CD8-positive, alpha-beta memory T cell (primary cell): Measurements from ENCODE around the gene ADGRG3. TPM values are rescaled to one million over a fixed set of nuclear protein-coding genes. Genes with fewer than 3 reads are reported as not detected.
"Not testable (repeated sequence)": the region's sequence is repeated elsewhere in the genome, so short reads cannot be mapped to it uniquely, and the experiment has no call there.

ENCODE experiments used
- CTCF ChIA-PET: fragments of 350-600 bp; sonication (Branson Sonifier 250); formaldehyde crosslinking; loops from one replicate; lab custom pipeline; 2021; ENCODE audit warnings: antibody characterized with exemption; lab: Charles Lee
- POLR2A ChIA-PET: fragments of 350-600 bp; sonication (Branson Sonifier 250); formaldehyde crosslinking; loops from one replicate; lab custom pipeline; 2021; ENCODE audit warnings: antibody characterized with exemption; lab: Charles Lee
- DNase-seq, 5 donors: peaks; one replicate each; pipeline versions ENCODE4 v3.0.0 to v3.0.0-alpha.2; 2020 to 2022; ENCODE audit warnings: mixed read lengths in 1 of 5
- H3K27ac ChIP-seq: one replicate; pipeline ENCODE4 v1.7.0; 2013; ENCODE audit warnings: low read depth, mild to moderate bottlenecking, low read length, moderate library complexity
- H3K27me3 ChIP-seq: 2 replicates; pipeline ENCODE4 v1.7.0; 2013; ENCODE audit warnings: low read length, mild to moderate bottlenecking; ENCODE audit not compliant: insufficient read depth, poor library complexity, severe bottlenecking
- H3K36me3 ChIP-seq: 2 replicates; pipeline ENCODE4 v1.7.0; 2013; ENCODE audit warnings: mild to moderate bottlenecking, low read length, moderate library complexity; ENCODE audit not compliant: insufficient read depth
- H3K4me1 ChIP-seq: 2 replicates; pipeline ENCODE4 v1.7.0; 2013; ENCODE audit warnings: mild to moderate bottlenecking, low read length, moderate library complexity; ENCODE audit not compliant: insufficient read depth
- H3K4me3 ChIP-seq: 2 replicates; pipeline ENCODE4 v1.7.0; 2013; ENCODE audit warnings: mild to moderate bottlenecking, low read length
- H3K9me3 ChIP-seq: 2 replicates; pipeline ENCODE4 v1.7.0; 2013; ENCODE audit warnings: mild to moderate bottlenecking, low read length
- H3K27ac Mint-ChIP-seq, 8 donors: one replicate each; pipeline ENCODE4 v1.8.0; 2020 to 2021; ENCODE audit warnings: mixed read lengths in 8 of 8, mild to moderate bottlenecking in 6 of 8, inconsistent platforms in 3 of 8, moderate library complexity in 3 of 8
- H3K27me3 Mint-ChIP-seq, 2 donors: one replicate each; pipeline ENCODE4 v1.8.0; 2020 to 2021; ENCODE audit warnings: mixed read lengths in 2 of 2, mild to moderate bottlenecking in 1 of 2, moderate library complexity in 1 of 2
- H3K36me3 Mint-ChIP-seq, 3 donors: one replicate each; pipeline ENCODE4 v1.8.0; 2020 to 2021; ENCODE audit warnings: mixed read lengths in 3 of 3, inconsistent platforms in 1 of 3, mild to moderate bottlenecking in 1 of 3
- H3K4me1 Mint-ChIP-seq, 3 donors: one replicate each; pipeline ENCODE4 v1.8.0; 2020 to 2021; ENCODE audit warnings: mixed read lengths in 3 of 3, inconsistent platforms in 1 of 3, mild to moderate bottlenecking in 1 of 3
- H3K4me3 Mint-ChIP-seq, 7 donors: one replicate each; pipeline ENCODE4 v1.8.0; 2020 to 2021; ENCODE audit warnings: mixed read lengths in 7 of 7, mild to moderate bottlenecking in 6 of 7, moderate library complexity in 4 of 7, inconsistent platforms in 2 of 7
- H3K9me3 Mint-ChIP-seq, 5 donors: one replicate each; pipeline ENCODE4 v1.8.0; 2020 to 2022; ENCODE audit warnings: mixed read lengths in 5 of 5, mild to moderate bottlenecking in 3 of 5, moderate library complexity in 2 of 5, inconsistent platforms in 1 of 5
- polyA plus RNA-seq: library from polyadenylated mRNA; unstranded; fragments of 300-500 nt; fragmentation: Illumina TruSeq; gene quantifications from one replicate; pipeline ENCODE4 v1.2.3, GENCODE V29; 2021
- total RNA-seq, 2 experiments: library from RNA; stranded (reverse); gene quantifications; one replicate each; pipeline ENCODE4 v1.2.3, GENCODE V29; 2021

The ADGRG3 gene
- total and polyA plus RNA-seq, 3 experiments from 2014 or later: not detected

- Mint-ChIP-seq H3K9me3 (no peaks in the 10 kb centered on the region), H3K4me3 (no peak overlapping the region), H3K27ac (peak overlapping the region in 1 of 8 donors; percentile 29), H3K27me3 (peaks cover 0 to 6% of the 10 kb centered on the region in 2 donors), H3K4me1 (peaks cover 0 to 5% (median 0%) of the 10 kb centered on the region in 3 donors), H3K36me3 (peaks cover 0 to 3% (median 2%) of the 10 kb centered on the region in 3 donors)
- Histone ChIP-seq H3K4me3 (no peak overlapping the region), H3K27me3 (no peaks in the 10 kb centered on the region), H3K4me1 (no peaks in the 10 kb centered on the region), H3K27ac (no peak overlapping the region), H3K36me3 (no peaks in the 10 kb centered on the region), H3K9me3 (no peaks in the 10 kb centered on the region)
- POLR2A ChIA-PET: no interaction called here
- CTCF ChIA-PET: no interaction called here
- DNase-seq: peak in 1 of 5 donors; percentile 33
Measured at GRCh38 chr16:57669476-57670162, 1.5 kb downstream of the ADGRG3 start.

DNA sequence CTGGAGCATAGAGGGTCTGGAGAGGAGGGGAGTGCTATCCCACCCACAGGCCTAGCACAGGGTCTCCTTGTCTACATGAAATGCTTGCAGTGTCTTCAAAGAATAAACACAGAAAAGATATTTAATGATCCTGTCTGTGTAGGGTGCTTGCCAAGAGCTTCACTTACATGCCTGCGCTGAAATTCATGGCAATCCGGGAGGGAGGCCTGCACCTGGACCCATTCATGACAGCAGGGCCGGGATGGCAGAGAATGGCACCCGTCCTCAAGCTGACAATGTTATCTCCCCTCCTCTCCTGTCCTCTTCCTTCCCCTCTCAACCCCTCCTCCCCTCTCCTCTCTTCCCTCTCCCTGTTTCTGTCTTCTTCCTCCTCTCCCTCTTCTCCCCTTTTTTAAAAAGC is 2.1 kb downstream of the ADGRG3 start:
- no peak overlapping the region for H3K27ac ChIP-seq
- no peaks in the 10 kb centered on the region for H3K4me1 Mint-ChIP-seq
- H3K36me3 Mint-ChIP-seq: no peaks in the 10 kb centered on the region
- H3K36me3 ChIP-seq: no peaks in the 10 kb centered on the region
- no peaks in the 10 kb centered on the region for H3K4me1 ChIP-seq
- no peak overlapping the region for H3K4me3 Mint-ChIP-seq
- no peaks in the 10 kb centered on the region for H3K27me3 ChIP-seq
- ChIA-PET CTCF (no interaction called here), POLR2A (no interaction called here)
- no peak overlapping the region for H3K4me3 ChIP-seq
- H3K27me3 Mint-ChIP-seq: peaks cover 0 to 6% of the 10 kb centered on the region in 2 donors
- no peaks in the 10 kb centered on the region for H3K9me3 Mint-ChIP-seq
- peak overlapping the region in 1 of 8 donors; percentile 50 for H3K27ac Mint-ChIP-seq
- no peak for DNase-seq
- H3K9me3 ChIP-seq: no peaks in the 10 kb centered on the region

DNA sequence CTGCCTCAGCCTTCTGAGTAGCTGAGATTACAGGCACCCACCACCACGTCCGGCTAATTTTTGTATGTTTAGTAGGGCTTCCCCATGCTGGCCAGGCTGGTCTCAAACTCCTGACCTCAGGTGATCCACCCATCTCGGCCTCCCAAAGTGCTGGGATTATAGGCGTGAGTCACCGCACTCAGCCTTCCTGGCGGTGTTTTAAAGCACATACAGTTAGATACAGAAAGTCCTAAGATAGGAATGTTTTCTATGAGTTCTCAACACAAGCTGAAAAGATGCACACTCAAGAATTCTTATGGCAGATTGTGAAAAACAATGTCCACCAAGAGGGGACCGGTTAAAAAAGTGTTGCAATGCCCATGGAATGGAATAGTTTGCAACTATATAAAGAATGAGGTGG is 3.3 kb downstream of the ADGRG3 start:
- H3K4me3 ChIP-seq, H3K27ac Mint-ChIP-seq, DNase-seq, H3K27me3 ChIP-seq, H3K4me3 Mint-ChIP-seq, H3K36me3 ChIP-seq, H3K36me3 Mint-ChIP-seq, H3K4me1 Mint-ChIP-seq, H3K27ac ChIP-seq, H3K9me3 ChIP-seq, H3K9me3 Mint-ChIP-seq, POLR2A ChIA-PET, H3K27me3 Mint-ChIP-seq, H3K4me1 ChIP-seq: not testable (repeated sequence)
- CTCF ChIA-PET: interaction anchor here (0.8 to 1.9 kb wide), 2 partner anchors 80 to 95 kb away, joined by 3 to 10 read pairs; no protein-coding TSS in a partner anchor

GRCh38 chr16:57672416-57672815 is 4.3 kb downstream of the ADGRG3 start:
- ChIA-PET CTCF (interaction anchor here (0.8 to 1.9 kb wide), 2 partner anchors 80 to 96 kb away, joined by 3 to 10 read pairs; no protein-coding TSS in a partner anchor), POLR2A (no interaction called here)
- no peaks in the 10 kb centered on the region for H3K36me3 ChIP-seq
- H3K9me3 ChIP-seq: no peaks in the 10 kb centered on the region
- no peaks in the 10 kb centered on the region for H3K4me1 ChIP-seq
- Mint-ChIP-seq H3K9me3 (no peaks in the 10 kb centered on the region), H3K4me3 (no peak overlapping the region), H3K27me3 (peaks cover 0 to 6% of the 10 kb centered on the region in 2 donors), H3K4me1 (no peaks in the 10 kb centered on the region), H3K27ac (no peak overlapping the region), H3K36me3 (no peaks in the 10 kb centered on the region)
- no peaks in the 10 kb centered on the region for H3K27me3 ChIP-seq
- DNase-seq: no peak
- no peak overlapping the region for H3K4me3 ChIP-seq
- H3K27ac ChIP-seq: no peak overlapping the region

DNA sequence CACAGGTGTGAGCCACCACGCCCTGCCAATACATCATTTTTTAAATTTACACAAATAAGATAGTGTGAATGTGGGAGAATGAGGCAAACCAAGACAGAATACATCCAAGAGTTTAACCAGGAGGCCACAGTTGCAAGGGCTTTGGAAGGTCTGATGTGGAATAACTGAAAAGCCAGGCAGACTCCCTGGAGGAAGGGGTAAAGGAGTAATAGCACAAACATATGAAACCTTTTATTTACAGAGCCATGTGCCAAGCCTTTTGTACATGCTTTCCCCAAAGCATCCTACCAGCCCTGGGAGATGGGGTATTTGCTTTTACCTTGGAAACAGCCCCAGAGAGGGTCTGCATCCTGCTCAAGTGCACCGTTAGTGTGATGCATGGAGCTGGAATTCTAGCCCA is 4.7 kb downstream of the ADGRG3 start:
- POLR2A ChIA-PET: no interaction called here

DNA sequence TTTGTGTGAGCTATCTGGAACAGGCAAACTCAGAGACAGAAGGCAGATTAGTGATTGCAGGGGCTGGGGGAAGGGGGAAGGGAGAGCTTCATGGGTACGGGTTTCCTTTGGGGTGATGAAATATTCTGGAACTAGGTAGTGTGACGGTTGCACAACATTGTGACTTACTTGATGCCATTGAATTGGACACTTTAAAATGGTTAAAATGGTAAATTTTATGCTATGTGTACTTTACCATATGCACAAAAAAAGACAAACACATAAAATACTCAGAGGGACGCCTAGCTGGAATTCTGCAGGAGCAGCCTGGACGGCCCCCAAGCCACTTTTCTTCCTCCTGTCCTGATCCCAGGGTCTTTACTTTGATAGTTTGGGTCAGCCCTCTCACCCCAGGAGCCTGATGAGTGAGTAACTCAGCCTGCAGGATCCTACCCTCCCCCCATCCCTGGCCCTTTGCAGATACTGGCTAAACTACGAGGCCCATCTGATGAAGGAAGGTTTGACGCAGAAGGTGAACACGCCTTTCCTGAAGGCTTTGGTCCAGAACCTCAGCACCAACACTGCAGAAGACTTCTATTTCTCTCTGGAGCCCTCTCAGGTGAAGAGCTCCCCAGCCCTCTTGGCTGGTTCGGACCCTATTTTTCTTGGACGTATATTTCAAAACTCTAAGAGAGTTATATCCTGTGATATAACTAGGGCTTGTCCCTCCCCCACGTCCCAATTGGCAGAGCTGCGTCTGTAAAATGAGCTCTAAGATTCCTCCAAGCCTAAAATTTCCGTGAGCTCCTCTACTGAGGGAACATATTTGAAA is 7.8 kb downstream of the ADGRG3 start:
- no peaks in the 10 kb centered on the region for H3K36me3 ChIP-seq
- H3K4me1 Mint-ChIP-seq: peaks cover 0 to 2% (median 0%) of the 10 kb centered on the region in 3 donors
- ChIA-PET CTCF (no interaction called here), POLR2A (interaction anchor here (0.8 kb wide), 1 partner anchor 402 kb away, joined by 4 read pairs; no protein-coding TSS in a partner anchor)
- H3K4me3 ChIP-seq: no peak overlapping the region
- peaks cover 2 to 5% of the 10 kb centered on the region in 2 donors for H3K27me3 Mint-ChIP-seq
- peak overlapping the region; percentile 10 for H3K27ac ChIP-seq
- H3K4me1 ChIP-seq: no peaks in the 10 kb centered on the region
- H3K4me3 Mint-ChIP-seq: no peak overlapping the region
- H3K36me3 Mint-ChIP-seq: no peaks in the 10 kb centered on the region
- DNase-seq: no peak
- H3K9me3 Mint-ChIP-seq: no peaks in the 10 kb centered on the region
- no peaks in the 10 kb centered on the region for H3K27me3 ChIP-seq
- H3K27ac Mint-ChIP-seq: peak overlapping the region in 1 of 8 donors; percentile 55
- no peaks in the 10 kb centered on the region for H3K9me3 ChIP-seq

More for the DNA sequence above, 4.7 kb downstream of the ADGRG3 start:
- H3K36me3 Mint-ChIP-seq: no peaks in the 10 kb centered on the region
- Histone ChIP-seq H3K4me3 (no peak overlapping the region), H3K27ac (no peak overlapping the region), H3K9me3 (no peaks in the 10 kb centered on the region), H3K4me1 (no peaks in the 10 kb centered on the region), H3K27me3 (no peaks in the 10 kb centered on the region), H3K36me3 (no peaks in the 10 kb centered on the region)
- peaks cover 0 to 6% of the 10 kb centered on the region in 2 donors for H3K27me3 Mint-ChIP-seq
- H3K4me3 Mint-ChIP-seq: no peak overlapping the region
- CTCF ChIA-PET: interaction anchor here (1.9 kb wide), 1 partner anchor 96 kb away, joined by 10 read pairs; no protein-coding TSS in a partner anchor
- H3K27ac Mint-ChIP-seq: no peak overlapping the region
- H3K9me3 Mint-ChIP-seq: no peaks in the 10 kb centered on the region
- no peak for DNase-seq
- no peaks in the 10 kb centered on the region for H3K4me1 Mint-ChIP-seq

DNA sequence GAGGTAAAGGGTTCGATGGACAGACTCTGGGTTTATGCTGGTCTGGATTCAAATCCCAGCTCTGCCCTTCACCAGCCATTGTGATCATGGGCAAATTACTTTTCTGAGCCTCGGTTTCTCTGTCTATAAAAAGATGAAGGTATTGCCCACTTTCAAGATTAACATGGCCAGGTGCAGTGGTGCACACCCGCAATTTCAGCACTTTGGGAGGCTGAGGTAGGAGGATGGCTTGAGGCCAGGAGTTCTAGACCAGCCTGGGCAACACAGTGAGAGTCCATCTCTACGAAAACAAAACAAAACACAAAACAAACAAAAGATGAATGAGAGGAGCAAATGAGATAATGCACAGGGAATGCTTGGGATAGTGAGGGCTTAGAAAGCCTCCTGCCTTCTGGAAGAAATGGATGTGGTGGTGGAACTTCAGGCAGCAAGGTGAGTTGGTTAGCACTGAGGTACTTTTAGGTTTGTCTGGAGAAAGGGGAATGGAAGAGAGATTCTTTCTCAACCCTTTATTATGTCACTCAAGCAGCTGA is 8.5 kb downstream of the ADGRG3 start:
- peak overlapping the region in 1 of 8 donors; percentile 56 for H3K27ac Mint-ChIP-seq

More for the DNA sequence above, 8.5 kb downstream of the ADGRG3 start:
- H3K4me1 ChIP-seq: no peaks in the 10 kb centered on the region
- H3K27ac ChIP-seq: no peak overlapping the region
- H3K27me3 Mint-ChIP-seq: peaks cover under 1 to 2% of the 10 kb centered on the region in 2 donors
- H3K4me3 ChIP-seq: no peak overlapping the region
- H3K36me3 Mint-ChIP-seq: no peaks in the 10 kb centered on the region
- peaks cover 0 to 2% (median 0%) of the 10 kb centered on the region in 3 donors for H3K4me1 Mint-ChIP-seq
- H3K9me3 ChIP-seq: no peaks in the 10 kb centered on the region
- ChIA-PET POLR2A (no interaction called here), CTCF (no interaction called here)
- H3K4me3 Mint-ChIP-seq: no peak overlapping the region
- H3K36me3 ChIP-seq: no peaks in the 10 kb centered on the region
- H3K9me3 Mint-ChIP-seq: no peaks in the 10 kb centered on the region
- H3K27me3 ChIP-seq: no peaks in the 10 kb centered on the region
- DNase-seq: no peak
